CD4-positive, alpha-beta T cell treated with Interleukin-15 for 1 hour (primary cell): Measurements from ENCODE around the gene PRLH.

Experiments
- DNase-seq: peaks from one replicate; pipeline ENCODE4 v3.0.0-alpha.2; 2020

The PRLH gene

DNA sequence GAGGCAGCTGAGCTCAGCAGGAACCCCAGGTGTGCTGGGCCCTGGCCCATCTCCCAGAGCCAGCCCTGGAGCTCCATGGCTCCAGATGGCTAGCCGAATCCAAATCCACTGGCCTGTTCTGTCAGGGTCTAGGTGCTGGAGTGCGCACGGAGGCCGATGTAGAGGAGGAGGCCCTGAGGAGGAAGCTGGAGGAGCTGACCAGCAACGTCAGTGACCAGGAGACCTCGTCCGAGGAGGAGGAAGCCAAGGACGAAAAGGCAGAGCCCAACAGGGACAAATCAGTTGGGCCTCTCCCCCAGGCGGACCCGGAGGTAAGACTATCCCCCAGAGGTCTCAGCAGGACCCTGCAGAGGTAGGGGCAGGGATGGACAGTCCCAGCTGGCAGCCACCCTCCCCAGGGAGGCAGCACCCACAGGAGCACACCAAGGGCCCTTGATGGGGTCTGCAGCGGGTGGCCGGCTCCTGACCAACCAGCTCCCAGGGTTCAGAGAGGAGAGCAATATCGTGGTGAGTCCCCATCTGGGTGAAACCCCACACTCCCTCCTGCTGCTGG, 26.1 kb upstream of the PRLH start:
- no peak for DNase-seq

DNA sequence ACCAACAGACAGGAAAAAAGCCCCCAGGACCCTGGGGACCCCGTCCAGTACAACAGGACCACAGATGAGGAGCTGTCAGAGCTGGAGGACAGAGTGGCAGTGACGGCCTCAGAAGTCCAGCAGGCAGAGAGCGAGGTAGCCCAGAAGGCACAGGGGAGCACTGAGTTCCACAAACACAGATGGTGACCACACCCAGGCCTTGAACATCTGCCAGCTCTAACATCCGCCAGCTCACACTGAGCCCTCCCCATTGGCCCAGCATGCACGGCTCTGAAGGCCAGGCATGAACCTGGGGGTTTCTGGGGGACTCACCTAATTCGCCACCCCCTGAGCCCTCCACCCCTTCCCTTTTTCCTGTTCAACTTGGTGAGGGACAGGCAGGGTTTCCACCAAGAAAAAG, 25.6 kb upstream of the PRLH start:
- DNase-seq, result no peak

DNA sequence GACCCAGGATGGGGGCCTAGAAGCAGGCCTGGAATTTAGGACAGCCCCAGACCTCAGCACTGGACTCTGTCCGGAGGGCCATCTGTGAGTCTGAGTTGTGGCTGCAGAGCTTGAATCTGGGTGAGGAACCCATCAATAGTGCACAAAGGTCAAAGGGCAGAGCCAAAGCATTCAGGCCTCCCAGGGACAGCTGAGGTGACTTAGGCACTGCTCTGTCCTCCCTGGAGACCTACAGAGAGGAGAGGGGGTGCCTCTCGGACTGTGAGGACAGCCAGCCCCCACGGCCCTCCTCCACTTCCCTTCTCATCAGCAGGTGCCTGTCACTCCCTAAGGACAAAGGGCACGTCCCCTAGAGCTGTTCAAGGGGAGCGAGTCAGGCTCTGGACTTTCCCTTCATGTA, 25.1 kb upstream of the PRLH start:
- no peak for DNase-seq

DNA sequence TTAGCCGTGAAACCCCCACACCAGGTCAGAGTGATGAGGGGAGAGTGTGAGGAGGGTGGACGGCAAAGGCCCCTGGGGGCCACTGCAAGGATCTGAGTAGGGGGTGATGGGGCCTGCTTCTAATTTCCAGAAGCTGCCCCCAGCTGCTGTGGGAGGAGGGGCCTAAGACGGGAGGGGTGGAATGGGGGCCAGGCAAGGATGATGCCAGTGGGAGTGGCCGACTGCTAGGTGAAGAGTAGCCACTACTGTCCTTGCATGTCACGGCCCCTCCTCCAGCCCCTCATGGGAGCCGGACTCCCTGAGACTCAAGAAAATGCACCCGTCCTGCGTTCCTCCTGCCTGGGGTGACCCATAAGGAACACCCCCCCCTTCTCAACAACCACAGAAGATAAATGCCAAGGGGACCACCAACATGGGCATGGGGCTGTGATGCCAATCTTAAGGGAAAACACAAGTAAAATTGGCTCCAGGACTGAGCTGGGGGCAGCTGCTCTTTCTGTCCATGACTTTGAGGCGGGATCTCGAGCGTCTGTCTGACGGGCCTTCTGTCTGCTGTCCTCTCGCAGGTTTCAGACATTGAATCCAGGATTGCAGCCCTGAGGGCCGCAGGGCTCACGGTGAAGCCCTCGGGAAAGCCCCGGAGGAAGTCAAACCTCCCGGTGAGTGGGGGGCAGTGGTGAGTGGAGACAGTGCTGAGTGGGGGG, 24.2 kb upstream of the PRLH start:
- no peak for DNase-seq

DNA sequence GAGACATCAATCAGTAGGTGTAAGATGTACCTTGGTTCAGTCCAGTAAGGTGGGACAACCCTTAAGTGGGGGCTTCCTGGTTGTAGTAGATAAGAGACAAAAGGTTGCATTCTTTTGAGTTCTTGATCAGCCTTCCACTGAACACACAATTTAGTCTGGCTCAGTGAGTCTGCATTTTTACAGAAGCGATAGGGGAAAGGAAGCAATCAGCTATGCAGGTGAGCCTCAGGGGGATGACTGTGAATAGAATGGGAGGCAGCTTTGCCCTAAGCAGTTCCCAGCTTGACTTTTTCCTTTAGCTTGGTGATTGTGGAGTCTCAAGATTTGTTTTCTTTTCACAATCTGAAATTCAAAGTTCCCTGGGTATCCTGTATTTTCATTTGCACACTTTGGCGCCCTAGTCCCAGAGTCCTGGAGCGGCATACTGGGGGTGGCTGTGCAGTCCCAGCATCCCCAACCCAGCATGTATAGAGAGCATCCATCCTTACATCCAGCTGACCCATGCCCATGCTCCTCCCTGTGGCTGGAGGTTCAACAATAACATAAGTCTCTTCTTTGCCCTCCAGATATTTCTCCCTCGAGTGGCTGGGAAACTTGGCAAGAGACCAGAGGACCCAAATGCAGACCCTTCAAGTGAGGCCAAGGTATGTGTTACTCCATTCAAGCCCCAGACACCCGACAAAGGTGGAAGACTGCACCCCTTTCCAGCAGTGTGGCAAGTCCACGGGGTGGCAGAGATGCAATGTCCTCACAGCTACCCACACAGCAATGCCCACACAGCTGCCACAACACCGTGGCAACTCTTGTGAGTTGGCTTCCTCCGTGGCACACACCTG, 20.1 kb upstream of the PRLH start:
- DNase-seq, result no peak

DNA sequence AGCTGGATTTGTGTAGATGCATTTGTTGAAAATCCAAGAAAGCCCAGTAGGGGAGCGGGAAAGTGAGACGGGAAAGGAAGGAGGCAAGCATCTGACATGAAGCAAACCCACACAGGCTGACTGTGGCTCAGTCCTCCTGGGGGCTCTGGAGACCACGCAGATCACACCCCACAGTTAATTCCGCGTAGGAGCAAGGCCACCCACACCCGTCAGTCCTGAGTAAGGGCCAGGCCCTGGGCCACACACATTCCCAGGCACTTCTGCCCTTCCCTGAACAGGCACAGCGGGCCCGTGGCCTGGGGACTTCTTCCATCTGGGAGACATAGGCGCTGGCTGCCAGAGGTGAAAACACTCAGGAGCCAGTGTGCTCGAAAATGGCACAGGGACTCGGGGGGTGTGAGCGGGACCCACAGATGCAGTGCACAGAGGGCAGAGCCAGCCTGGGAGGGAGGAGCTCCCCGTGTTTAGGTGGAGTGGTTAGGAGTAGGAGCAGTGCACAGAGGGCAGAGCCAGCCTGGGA, 19.4 kb upstream of the PRLH start:
- DNase-seq, result no peak

DNA sequence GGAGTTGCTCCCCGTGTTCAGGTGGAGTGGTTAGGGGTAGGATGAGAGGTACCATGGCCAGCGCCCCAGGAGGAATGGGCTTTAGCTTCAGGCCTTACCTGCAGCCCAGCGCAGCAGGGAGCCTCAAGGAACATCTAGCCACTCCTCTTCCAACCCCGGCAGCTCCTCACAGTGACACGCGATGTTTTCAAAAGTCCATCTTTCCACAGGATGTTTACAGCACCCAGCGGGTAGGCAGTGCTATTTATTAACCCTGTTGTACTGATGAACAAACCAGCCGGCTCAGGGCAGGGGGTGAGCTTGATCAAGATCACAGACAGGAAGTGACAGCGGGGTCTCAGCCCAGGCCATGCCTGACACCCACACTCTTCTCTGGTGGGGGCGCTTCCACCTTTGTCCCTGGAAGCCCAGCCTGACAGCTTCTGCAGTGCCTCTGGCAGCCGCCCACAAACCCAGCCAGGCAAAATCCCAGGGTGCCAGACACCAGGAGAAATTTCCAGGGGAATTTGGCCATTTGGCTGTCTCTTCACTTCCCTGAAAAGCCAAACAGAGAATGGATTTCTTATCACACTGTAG, 18.4 kb upstream of the PRLH start:
- no peak for DNase-seq

DNA sequence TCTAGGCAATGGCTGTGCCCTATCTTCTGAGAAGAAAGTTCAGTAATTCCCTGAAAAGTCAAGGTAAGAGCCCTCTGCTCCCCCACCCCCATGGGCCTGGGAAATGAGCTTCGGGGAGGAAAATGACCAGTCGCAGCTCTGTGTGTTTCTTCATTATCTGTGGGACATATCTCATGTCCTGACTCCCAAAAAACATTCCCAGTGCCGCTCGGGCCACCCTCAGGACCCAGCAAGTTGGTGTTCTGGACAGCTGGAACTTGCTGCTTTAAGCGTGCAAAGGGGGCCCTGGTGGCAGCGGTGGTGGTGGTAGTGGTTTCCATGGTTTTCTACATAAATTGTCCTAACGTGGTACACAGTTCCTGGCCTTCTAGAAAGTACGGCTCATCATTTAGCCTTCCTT, 17.2 kb upstream of the PRLH start:
- DNase-seq, result no peak

DNA sequence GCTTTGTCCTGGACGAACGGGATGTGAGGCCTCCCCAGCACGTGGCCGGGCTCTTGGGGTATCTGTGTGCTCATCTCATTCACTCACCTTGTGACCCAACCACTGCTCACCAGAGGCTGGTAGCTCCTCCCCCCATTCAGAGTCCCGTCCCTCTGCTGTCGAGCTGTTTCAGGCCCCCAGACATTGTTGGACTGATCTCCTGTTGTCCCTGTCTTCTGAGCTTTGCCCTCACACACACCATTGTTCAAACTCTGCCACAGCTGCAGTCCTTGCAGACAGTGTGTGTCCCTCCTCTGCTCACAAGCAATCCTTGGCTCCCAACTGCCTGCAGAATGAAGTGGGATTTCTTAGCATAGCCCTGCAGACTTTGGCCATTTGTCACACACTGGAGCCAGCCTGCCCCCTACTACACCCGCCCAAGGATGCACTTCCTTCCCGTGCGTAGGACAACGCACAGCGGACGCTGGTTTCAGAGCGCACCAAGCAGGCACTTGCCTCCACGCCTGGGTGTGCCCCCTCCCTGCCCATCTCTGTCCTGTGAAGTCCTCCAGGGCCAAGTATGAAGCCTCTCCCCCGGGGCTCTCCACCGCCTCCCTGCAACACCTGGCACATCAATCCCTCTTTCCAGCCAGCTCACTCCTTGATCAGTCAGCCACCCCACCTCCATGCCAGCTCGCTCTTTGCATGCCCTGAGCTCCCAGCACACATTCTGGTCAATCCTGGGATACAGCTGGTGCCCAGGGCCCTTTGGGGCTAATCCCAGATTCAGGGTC, 16.5 kb upstream of the PRLH start:
- DNase-seq, result no peak

DNA sequence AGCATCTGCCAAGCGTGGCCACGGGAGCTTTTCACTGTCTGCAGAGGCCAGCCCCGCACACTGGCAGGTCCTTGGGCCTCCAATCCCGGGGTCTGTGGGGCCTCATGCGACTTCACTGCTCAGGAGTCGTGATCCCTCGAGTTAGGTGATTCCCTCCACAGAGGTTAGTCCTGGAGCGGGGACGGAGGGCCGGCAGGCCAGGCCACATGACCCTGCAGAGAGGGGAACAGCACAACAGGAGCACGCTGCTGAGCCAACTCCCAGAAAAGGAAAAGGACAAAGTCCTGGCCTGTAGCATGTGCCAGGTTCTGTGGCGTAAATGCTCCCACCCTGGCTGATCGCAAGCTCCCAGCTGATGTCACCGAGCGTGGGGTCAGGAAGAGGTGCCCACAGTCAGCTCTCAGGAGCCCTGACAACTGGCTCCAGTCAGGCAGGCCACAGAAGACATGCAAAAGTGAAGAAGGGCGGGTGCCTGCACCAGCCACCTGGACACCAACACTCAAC, 15.3 kb upstream of the PRLH start:
- no peak for DNase-seq

DNA sequence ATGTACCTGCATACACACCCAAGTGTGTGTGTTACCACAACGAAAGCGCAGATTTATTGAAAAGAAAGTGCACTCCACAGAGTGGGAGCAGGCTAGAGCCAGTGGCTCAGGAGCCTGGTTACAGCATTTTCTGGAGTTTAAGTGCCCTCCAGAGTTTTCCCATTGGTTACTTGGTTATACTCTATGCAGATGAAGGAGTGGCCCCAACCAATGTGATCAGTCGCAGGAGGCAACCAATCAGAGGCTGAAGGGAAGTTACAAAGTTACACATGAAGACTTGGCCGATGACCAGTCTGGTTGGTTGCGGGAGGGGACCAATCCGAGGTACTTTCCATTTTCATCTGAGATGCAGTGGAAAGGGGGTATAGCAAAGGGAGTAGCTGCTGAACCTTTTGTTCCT, 13.5 kb upstream of the PRLH start:
- DNase-seq, result no peak

DNA sequence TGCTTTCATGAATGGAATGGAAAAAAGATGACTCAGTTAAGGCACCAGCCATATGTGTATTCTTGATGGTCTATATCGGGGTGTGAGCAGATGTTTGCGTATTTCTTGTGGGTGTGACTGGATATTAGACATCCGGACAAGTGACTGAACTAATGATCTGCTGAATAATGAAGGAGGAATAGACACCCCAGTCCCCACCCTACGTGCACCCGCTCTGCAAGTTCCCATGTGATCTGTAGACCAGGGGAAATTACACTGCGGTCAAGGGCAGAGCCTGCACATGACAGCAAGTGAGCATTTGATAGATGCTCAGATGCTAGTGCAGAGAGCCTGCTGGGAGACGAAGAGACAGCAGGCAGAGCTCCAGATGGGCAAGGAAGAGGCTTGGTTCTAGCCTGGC, 12.4 kb upstream of the PRLH start:
- DNase-seq, result no peak

DNA sequence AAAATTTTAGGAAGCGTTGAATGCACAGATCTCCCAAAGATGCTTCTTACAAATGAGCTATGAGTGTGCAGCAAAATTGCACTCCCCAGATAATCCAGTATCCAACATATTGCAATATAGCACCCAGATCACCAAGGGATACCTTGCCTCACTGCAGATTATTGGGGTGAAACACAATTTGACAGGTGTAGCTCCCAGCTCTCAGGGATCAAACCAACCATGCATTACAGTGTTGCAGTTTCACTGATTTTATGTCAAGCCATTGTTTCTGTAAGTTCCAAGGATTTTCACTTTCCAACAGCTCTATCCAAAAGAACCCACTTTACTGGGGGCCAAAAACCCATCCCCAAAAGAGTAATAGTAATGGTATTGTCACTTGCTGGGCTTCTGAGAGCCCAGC, 10.8 kb upstream of the PRLH start:
- DNase-seq, result no peak

DNA sequence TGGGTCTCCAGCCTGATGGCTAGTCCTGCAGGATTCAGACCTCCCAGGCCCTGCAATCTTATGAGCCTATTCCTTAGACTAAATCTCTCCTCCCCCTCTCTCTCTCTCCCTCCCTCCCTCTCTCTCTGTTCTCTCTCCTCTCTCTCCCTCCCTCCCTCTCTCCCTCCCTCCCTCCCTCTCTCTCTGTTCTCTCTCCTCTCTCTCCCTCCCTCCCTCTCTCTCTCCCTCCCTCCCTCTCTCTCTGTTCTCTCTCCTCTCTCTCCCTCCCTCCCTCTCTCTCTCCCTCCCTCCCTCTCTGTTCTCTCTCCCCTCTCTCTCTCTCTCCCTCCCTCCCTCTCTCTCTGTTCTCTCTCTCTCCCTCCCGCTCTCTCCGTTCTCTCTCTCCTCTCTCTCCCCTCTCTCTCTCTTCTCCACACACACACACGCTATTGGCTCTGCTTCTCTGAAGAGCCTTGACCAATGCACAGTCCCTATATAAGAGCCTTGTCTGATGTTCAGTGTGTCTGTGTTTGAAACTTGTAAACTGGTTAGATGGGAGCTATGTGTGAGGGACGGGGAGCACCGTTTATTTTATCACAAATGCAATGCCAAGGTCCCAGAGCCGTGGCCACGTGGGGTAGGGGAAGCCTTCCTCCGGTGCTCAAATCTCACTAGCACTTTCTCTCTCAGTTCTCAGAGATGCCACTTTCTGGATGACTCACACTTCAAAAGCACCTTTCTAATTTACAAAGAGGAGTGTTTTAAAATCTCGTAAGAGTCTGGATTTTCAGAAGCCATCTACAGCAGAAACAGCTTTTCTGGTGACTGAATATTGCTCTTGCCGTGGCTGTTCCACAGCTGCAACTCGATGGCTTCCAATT, 9.4 kb upstream of the PRLH start:
- no peak for DNase-seq

DNA sequence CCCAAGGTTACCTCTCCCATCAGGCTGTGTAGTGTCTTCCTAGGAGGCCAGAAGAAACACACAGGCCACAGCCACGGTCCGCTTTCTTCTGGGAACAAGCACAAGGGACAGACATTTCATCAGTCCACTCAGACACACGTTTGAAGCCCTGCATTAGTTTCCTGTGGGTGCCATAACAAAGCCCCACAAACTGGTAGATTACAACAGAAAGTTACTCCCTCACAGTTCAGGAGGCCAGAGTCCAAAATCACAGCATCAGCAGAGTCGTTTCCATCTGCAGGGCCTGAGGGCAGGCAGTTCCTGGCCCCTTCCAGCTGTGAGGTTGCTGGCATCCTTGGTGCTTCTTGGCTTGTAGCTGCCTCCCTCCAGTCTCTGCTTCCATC, 8.8 kb upstream of the PRLH start:
- no peak for DNase-seq

DNA sequence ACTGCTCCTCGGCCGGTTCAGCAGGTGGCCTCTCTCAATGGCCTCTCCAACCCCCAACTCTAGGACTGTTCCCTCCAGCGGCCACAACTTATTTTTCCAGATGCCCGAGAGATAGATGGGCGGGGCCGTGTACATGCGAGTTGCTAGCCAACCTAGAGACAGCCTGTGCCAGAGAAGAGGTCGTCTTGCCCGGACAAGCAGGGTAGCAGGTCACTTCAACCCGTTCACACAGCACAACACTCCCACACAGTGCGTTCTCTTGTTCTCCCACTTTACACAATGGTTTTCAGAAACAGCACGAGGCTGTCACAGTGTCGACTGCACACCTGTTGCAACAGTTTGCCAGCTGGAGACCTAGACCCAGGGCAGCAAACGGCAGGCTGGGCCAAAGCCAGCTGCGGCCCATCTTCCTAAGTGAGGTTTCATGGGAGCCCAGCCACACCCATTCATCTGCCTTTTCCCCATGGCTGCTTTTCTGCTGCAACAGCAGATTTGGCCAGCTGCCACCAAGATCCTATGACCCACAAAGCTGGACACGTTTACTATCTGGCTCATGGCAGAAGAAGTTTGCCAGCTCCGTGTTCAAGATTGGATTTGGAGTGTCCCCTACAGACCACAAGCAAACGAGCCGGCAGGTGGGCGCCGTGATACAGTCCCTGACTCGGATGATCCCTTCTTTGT, 7.3 kb upstream of the PRLH start:
- no peak for DNase-seq

DNA sequence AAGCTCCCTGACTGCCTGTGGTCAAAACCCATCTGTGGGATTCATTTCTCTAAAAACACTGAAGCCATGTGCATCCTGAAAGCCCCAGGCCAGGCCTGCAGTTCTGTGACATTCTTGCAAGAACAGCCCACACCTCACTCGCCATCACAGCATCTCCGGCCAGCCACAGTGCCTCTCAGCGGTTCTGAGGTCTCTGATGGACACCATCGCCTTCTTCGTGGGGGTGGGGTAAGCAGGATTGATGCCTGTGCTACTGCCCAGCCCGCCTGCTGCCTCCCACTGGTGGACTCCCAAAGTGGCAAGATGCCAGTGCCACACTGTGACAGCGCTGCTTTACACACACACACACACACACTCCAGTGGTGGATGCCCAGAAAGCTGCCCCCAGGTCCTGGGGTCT, 5.2 kb upstream of the PRLH start:
- no peak for DNase-seq

DNA sequence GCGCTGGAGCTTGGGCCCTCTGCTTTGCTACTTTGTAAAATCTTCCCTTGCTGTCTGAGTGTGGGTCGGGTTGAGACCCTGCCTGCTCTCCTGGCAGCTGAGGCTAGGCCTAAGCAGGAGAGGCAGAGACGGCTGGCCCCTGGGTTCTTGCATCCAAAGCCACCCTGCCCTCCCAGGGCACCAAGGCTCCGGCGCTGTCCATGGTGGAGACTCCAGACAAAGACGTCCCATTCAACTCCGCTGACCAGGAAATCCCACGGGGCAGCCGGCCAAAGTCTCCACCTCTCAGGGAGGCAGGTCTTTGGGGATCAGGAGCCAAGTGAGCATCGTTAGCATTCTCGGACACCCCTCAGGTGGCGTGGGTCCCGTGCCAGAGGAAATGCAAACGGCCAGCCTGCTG, 2.6 kb upstream of the PRLH start:
- no peak for DNase-seq

DNA sequence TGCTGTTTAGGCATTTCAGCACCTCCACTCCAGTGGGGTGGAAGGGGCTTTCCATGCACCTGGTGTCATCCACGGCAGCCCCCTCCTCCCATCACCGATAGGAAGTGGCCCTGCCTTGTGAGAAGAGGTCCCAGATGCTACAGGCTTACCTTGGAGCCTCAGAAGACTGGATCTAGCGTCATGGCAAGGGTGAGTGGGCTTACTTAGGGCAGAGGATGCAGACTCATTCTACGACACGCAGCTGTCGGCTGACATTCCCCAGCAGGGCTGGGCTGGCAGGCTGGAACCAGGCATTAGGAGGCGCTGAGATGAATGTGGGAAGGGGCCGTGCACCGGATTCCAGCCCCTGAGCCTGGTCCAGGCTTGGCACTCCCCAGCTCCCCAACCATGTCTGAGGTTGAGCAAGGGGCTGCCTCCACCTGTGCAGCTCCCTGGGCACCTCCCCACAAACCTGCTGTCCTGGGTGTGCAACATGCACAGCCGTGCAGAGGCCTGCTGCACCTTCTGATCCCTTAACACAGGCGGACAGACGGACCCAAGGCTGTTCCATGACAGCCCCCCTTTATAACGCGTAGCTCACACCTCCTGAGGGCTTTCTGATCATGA, 1.7 kb upstream of the PRLH start:
- DNase-seq, result no peak

DNA sequence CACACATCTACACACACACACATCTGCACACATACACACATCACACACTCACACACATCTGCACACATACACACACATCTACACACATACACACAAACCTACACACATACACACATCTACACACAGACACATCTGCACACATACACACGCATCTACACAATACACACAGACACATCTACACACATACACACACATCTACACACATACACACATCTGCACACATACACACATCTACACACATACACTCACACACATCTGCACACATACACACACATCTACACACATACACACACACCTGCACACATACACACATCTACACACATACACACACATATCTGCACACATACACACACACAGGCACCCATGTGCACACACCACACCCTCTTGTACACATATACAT, 400 bp upstream of the PRLH start:
- no peak for DNase-seq
